ENCODE results near the gene FGD4. TPM values are rescaled to one million over a fixed set of nuclear protein-coding genes. Genes with fewer than 3 reads are reported as not detected.
A peak's percentile ranks its signal among the peaks of the same experiment; 100 is the strongest.

FGD4 gene
- total and polyA plus RNA-seq, 5 donors = 3.5 to 12.5 (median 10.7) TPM

DNA sequence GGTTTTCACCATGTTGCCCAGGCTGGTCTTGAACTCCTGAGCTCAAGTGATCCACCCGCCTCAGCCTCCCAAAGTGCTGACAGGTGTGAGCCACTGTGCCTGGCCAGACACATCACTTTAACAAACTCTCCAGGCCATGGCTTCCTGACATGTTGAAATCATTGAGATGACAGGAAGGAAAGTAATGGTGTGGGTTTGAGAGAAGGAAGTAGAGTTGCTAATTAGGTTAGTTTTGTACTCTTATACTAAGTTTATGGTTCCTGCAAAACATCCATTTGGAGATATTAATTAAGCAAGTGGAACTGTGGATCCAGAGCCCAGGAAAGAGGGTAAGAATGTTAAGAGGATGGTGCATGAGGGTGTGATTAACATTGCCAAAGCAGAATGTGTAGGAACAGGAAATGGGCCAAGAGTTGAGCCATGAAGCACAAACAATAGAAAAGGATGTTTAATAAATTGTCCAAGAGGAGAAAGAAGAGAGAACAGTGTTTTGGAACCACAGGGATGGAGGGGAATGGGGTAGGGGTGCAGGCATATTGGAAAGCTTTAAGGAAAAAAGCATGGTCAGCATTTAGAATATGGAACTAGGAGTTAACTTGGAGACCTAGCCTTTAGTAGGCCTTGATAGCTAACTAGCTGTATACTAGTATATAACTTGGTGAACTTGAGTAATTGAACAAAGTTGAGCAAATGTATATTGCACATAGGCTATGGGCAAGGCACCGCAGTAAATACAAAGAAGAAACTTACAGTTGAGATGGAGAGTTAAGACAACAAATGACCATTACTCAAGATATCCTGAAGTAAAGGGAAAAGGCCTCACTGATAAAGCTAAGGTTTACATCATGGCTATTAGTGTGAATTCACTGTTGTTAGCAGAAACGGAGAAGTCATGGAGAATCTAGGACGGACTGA, 188.5 kb downstream of the FGD4 start:
- H3K4me1 ChIP-seq (ENCODE audit: control insufficient read depth, insufficient read depth, low read length) = peaks cover 5% of the 10 kb centered on the region
- no peak overlapping the region for H3K27ac ChIP-seq (ENCODE audit: low read length)
- WGBS = 88% methylated on average over 4 of the region's 4 CpGs

DNA sequence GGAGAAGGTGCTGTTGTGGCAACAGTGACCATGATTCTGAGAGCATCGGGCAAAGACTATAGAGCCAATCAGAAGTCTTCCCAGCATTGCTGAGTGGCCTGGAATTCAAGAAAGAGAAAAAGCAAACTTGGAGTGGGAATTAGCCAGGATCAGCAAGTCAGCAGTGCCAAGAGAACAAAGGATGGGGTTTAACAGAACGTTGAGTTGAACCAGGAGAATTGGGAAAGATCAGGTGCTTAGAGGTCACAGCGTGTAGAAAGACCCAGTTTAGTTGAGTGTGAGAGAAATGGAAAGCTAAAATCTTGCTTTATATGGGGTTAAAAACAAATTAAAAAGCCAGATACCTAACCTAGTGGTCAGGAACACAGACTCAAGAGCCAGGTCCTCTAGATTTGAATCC, 189.2 kb downstream of the FGD4 start:
- no peak overlapping the region for H3K27ac ChIP-seq (ENCODE audit: low read length)
- H3K27me3 ChIP-seq (ENCODE audit: control insufficient read depth, insufficient read depth) = no peaks in the 10 kb centered on the region
- intact Hi-C loops (cut with DNase I) = no loop called here
- peaks cover 1% of the 10 kb centered on the region for H3K9me3 ChIP-seq (ENCODE audit: control insufficient read depth, low read length)
- peaks cover 5% of the 10 kb centered on the region for H3K4me1 ChIP-seq (ENCODE audit: control insufficient read depth, insufficient read depth, low read length)
- 80% methylated on average over 3 of the region's 3 CpGs for WGBS
- ATAC-seq (no peak), DNase-seq (no peak)
- H3K4me3 ChIP-seq (ENCODE audit: low read length) = no peak overlapping the region

More for the DNA sequence above, 188.5 kb downstream of the FGD4 start:
- DNase-seq = no peak
- H3K4me3 ChIP-seq (ENCODE audit: low read length) = no peak overlapping the region
- peaks cover 1% of the 10 kb centered on the region for H3K9me3 ChIP-seq (ENCODE audit: control insufficient read depth, low read length)
- intact Hi-C loops (cut with DNase I) = no loop called here
- H3K27me3 ChIP-seq (ENCODE audit: control insufficient read depth, insufficient read depth) = no peaks in the 10 kb centered on the region
- peak in 1 of 2 donors; percentile 14 for ATAC-seq

DNA sequence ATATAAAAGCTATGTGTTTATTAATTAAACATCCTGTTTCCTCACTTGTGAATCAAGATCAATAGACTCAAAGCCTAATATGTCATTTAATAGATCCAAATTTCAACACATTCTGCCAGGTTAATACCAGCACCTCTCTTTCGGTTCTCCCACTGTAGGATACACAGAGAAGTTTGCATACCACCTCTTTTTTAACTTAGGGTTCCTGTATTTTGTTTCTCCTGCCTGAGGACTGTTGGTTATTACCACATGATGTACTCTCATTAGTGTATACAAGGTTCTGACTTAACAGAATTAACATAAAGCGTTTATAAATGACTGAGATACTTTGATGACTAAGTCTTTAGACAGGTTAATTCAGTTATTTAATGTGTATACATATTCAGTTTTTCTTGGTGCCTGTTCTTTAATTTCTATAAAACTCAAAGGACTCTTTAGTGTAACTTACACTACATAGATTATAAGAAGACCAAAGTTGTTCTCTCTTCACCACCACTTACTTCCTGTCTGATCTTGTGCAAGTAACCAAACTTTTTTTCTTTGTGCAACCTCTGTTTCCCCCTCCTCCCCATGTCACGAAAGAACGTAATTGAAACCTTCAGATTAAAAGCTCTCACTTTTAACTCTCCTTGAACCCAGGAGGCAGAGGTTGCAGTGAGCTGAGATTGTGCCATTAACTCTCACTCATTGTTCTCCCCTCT, 190.0 kb downstream of the FGD4 start:
- Histone ChIP-seq H3K4me1 (ENCODE audit: control insufficient read depth, insufficient read depth, low read length) (peaks cover 5% of the 10 kb centered on the region), H3K4me3 (ENCODE audit: low read length) (no peak overlapping the region), H3K9me3 (ENCODE audit: control insufficient read depth, low read length) (peaks cover 1% of the 10 kb centered on the region), H3K27ac (ENCODE audit: low read length) (no peak overlapping the region), H3K27me3 (ENCODE audit: control insufficient read depth, insufficient read depth) (no peaks in the 10 kb centered on the region)
- ATAC-seq = no peak
- intact Hi-C loops (cut with DNase I) = no loop called here
- 83% methylated on average over 4 of the region's 4 CpGs for WGBS
- DNase-seq = no peak

DNA sequence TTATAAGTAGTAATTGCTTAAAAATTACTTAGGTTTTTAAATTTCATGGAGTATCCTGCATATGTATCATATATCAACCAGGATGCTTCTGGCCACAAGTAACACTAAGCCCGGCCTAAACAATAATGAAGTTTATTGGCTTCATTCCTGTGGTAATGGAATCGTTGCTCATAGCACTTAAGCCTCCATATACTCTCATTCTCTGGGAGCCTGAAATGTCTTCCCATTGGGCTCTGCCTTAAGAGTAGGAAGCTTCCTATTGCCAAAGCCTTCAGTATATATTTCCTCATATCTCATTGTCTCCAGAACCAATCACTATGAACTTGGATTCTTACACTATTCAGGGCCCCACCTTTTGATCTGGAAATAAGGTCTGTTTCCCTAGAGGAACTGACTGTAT, 195.9 kb downstream of the FGD4 start:
- intact Hi-C loops (cut with DNase I) = no loop called here
- Histone ChIP-seq H3K27ac (ENCODE audit: low read length) (no peak overlapping the region), H3K27me3 (ENCODE audit: control insufficient read depth, insufficient read depth) (no peaks in the 10 kb centered on the region), H3K9me3 (ENCODE audit: control insufficient read depth, low read length) (peaks cover 1% of the 10 kb centered on the region), H3K4me1 (ENCODE audit: control insufficient read depth, insufficient read depth, low read length) (peaks cover 4% of the 10 kb centered on the region), H3K4me3 (ENCODE audit: low read length) (no peak overlapping the region)
- ATAC-seq (no peak), DNase-seq (no peak)
- WGBS = 80% methylated on average over 2 of the region's 2 CpGs

DNA sequence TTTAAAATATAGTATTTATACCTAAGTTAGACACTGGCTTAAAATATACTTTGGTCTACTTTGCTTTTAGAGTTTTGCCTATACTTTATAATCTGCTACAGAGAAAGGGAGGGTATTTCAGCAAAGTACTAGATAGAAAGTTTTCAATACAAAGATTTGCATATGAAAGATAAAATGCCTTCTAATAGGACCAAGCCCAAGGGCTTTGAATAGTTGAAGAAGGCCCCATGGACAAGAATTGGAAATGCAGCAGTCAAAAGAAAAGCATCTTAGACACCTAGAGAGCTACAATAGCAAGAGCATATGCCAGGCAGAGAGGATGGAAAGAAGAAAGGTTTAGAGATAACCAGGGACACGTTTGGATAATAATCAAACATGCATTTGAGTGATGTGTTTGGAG, 196.7 kb downstream of the FGD4 start:
- no peaks in the 10 kb centered on the region for H3K27me3 ChIP-seq (ENCODE audit: control insufficient read depth, insufficient read depth)
- H3K4me3 ChIP-seq (ENCODE audit: low read length) = no peak overlapping the region
- 19% methylated on average over 1 of the region's 1 CpG for WGBS
- H3K27ac ChIP-seq (ENCODE audit: low read length) = no peak overlapping the region
- H3K9me3 ChIP-seq (ENCODE audit: control insufficient read depth, low read length) = peaks cover 1% of the 10 kb centered on the region
- H3K4me1 ChIP-seq (ENCODE audit: control insufficient read depth, insufficient read depth, low read length) = peaks cover 4% of the 10 kb centered on the region
- no peak for ATAC-seq
- intact Hi-C loops (cut with DNase I) = no loop called here
- no peak for DNase-seq

DNA sequence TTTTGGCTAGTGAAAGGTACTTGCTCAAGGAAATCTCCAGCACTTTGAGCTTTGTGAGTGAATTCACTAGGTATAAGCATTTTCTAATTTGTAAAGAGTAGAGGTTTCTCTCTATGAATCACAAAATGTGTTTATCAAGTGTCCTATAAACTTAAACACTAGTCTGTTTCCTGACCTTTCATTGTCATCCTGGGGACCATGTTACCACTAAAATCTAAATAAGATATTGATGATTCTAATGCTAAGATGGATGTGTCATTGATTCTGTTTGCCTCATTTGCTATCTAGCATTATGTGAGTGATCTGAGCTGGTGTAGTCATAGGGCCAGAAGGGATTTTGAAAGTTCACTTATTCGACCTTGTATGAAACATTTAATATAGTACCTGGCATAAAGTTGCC, 199.3 kb downstream of the FGD4 start:
- ATAC-seq = no peak
- Histone ChIP-seq H3K27me3 (ENCODE audit: control insufficient read depth, insufficient read depth) (no peaks in the 10 kb centered on the region), H3K9me3 (ENCODE audit: control insufficient read depth, low read length) (no peaks in the 10 kb centered on the region), H3K4me1 (ENCODE audit: control insufficient read depth, insufficient read depth, low read length) (peaks cover 1% of the 10 kb centered on the region), H3K27ac (ENCODE audit: low read length) (no peak overlapping the region), H3K4me3 (ENCODE audit: low read length) (no peak overlapping the region)
- no peak for DNase-seq
- WGBS = 97% methylated on average over 1 of the region's 1 CpG
- intact Hi-C loops (cut with DNase I) = no loop called here

DNA sequence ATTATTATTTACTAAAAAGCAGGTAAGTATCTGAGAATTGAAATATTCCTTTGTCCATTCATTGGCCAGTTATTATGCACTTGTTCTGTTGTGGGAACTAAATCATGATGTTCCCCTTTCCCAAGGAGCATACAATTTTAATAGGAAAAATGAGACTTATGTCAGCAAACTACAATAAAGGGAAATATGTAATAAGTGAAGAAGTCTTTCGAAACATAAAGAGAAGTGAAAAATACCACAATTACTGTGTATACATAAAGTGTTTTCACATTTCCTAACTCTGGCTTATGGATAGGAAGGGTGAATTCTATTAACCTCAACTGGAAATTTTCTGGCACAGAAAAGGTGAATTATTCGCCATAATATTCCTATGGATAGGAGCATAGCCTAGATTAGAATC, 201.3 kb downstream of the FGD4 start:
- ATAC-seq = no peak
- H3K9me3 ChIP-seq (ENCODE audit: control insufficient read depth, low read length) = no peaks in the 10 kb centered on the region
- 88% methylated on average over 2 of the region's 2 CpGs for WGBS
- H3K4me1 ChIP-seq (ENCODE audit: control insufficient read depth, insufficient read depth, low read length) = peaks cover 4% of the 10 kb centered on the region
- no peak for DNase-seq
- no peak overlapping the region for H3K27ac ChIP-seq (ENCODE audit: low read length)
- no peaks in the 10 kb centered on the region for H3K27me3 ChIP-seq (ENCODE audit: control insufficient read depth, insufficient read depth)
- no peak overlapping the region for H3K4me3 ChIP-seq (ENCODE audit: low read length)
- intact Hi-C loops (cut with DNase I) = no loop called here

DNA sequence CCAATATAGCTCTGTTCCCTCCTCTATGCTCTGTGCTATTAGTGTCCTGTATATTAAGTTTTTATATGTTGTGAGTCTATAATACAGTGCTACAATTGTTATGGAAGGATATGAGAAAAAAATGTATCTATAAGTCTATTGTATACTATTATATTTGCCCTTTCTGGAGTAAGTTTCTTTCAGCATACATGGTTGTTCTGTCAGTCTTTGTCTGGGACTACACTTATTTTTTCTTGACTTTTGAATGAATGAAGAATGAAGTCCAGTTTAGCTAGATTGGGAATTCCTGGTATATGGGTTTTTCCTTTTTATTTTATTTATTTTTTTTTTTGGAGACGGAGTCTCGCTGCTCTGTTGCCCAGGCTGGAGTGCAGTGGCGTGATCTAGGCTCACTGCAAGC, 203.7 kb downstream of the FGD4 start:
- intact Hi-C loops (cut with DNase I) = no loop called here
- WGBS = 97% methylated on average over 3 of the region's 3 CpGs

DNA sequence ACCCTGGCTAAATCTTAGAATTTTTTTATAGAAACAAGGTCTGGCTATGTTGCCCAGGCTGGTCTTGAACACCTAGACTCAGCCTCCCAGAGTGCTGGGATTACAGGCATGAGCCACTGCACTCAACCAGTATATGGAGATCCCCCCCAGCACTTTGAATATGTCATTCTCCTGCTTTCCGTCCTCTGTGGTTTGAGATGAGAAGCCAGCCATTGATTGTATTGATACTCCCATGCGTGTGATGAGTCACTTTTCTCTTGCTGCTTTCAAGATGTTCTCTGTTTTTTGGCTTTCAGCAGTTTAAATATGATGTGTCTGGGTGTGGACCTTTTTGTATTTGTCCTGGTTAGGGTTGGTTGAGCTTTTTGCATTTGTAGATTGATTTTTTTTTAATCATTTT, 204.5 kb downstream of the FGD4 start:
- Histone ChIP-seq H3K4me1 (ENCODE audit: control insufficient read depth, insufficient read depth, low read length) (peaks cover 3% of the 10 kb centered on the region), H3K27me3 (ENCODE audit: control insufficient read depth, insufficient read depth) (no peaks in the 10 kb centered on the region), H3K9me3 (ENCODE audit: control insufficient read depth, low read length) (no peaks in the 10 kb centered on the region), H3K4me3 (ENCODE audit: low read length) (no peak overlapping the region), H3K27ac (ENCODE audit: low read length) (no peak overlapping the region)
- DNase-seq (no peak), ATAC-seq (no peak)
- 80% methylated on average over 2 of the region's 2 CpGs for WGBS
- intact Hi-C loops (cut with DNase I) = no loop called here

More for the DNA sequence above, 203.7 kb downstream of the FGD4 start:
- DNase-seq (no peak), ATAC-seq (no peak)
- Histone ChIP-seq H3K27me3 (ENCODE audit: control insufficient read depth, insufficient read depth) (no peaks in the 10 kb centered on the region), H3K4me1 (ENCODE audit: control insufficient read depth, insufficient read depth, low read length) (peaks cover 3% of the 10 kb centered on the region), H3K4me3 (ENCODE audit: low read length) (no peak overlapping the region), H3K27ac (ENCODE audit: low read length) (no peak overlapping the region), H3K9me3 (ENCODE audit: control insufficient read depth, low read length) (no peaks in the 10 kb centered on the region)

DNA sequence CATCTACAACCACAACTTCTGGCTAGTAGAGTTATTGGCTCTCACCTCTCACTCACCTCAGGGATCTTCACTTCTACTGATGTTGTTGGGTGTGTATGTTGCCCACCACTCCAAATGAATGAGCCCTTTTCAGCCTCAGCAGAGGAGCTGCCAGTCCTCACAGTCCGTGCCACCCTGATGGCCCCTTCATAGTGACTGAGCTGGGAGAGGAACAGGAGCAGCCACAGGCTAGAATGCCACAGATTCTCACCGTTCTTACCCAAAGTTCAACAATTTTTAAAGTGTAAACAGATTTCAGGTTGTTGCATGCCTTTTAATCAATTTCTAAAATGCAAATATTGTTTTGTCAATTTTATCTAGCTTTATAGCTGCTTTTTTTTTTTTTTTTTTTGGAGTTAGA, 205.2 kb downstream of the FGD4 start:
- Histone ChIP-seq H3K4me3 (ENCODE audit: low read length) (no peak overlapping the region), H3K27me3 (ENCODE audit: control insufficient read depth, insufficient read depth) (no peaks in the 10 kb centered on the region), H3K4me1 (ENCODE audit: control insufficient read depth, insufficient read depth, low read length) (peaks cover 3% of the 10 kb centered on the region), H3K27ac (ENCODE audit: low read length) (no peak overlapping the region), H3K9me3 (ENCODE audit: control insufficient read depth, low read length) (no peaks in the 10 kb centered on the region)
- intact Hi-C loops (cut with DNase I) = no loop called here
- ATAC-seq = no peak
- WGBS = 97% methylated on average over 2 of the region's 2 CpGs
- DNase-seq = no peak

DNA sequence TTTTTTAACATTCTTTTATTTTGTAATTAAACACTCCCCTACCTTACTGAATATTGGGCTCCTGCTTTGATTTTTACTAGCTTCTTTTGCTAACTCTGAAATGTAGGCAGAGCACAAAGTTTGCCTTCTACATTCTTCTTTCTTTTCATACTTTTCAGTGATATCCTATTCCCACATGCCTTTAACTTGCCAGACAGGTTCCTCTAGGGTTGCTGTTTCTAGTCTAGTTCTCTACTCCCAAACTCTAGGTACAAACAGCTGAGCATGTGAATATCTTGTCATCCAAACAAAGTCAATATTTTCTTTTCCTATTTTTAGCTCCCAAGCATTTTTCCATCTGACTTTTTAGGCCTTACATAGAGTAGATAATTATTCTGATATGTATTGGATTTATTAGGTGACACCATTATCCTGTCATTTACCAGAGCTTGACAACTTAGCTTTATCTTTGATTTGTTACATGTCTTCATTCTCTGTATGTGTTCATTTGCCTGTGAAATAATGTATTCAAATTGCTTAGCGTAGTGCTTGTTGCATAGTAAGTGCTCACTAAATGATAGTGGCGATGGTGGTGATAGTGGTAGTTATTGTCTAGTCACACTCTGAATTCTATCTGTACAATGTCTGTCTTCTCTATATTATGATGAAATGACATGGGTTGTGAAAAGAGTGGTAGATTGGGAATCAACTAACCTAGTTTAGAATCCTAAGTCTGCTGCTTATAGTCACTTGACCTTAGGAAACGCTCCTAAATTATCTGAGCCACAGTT, 206.2 kb downstream of the FGD4 start:
- no peak overlapping the region for H3K27ac ChIP-seq (ENCODE audit: low read length)
- WGBS = 98% methylated on average over 3 of the region's 3 CpGs
- H3K27me3 ChIP-seq (ENCODE audit: control insufficient read depth, insufficient read depth) = no peaks in the 10 kb centered on the region

More for the DNA sequence above, 206.2 kb downstream of the FGD4 start:
- intact Hi-C loops (cut with DNase I) = no loop called here
- Histone ChIP-seq H3K4me3 (ENCODE audit: low read length) (no peak overlapping the region), H3K4me1 (ENCODE audit: control insufficient read depth, insufficient read depth, low read length) (peaks cover 3% of the 10 kb centered on the region), H3K9me3 (ENCODE audit: control insufficient read depth, low read length) (no peaks in the 10 kb centered on the region)
- DNase-seq = no peak
- no peak for ATAC-seq

Data from right cardiac atrium (tissue), 5 donors.